Right renal pelvis (tissue), 4 donors: Measurements from ENCODE around the gene BICDL2. TPM values are rescaled to one million over a fixed set of nuclear protein-coding genes. Genes with fewer than 3 reads are reported as not detected.

Experiments
- DNase-seq, 4 donors: peaks; one replicate each; pipeline ENCODE4 v3.0.0-alpha.2; 2013; ENCODE audit warnings: low read depth in 4 of 4, low spot score in 3 of 4, missing footprints in 1 of 4
- polyA plus RNA-seq, 4 donors: library from polyadenylated mRNA; unstranded; fragments of 120-200 nt; gene quantifications; one replicate each; pipeline ENCODE4 v1.2.1, GENCODE V29; 2013; ENCODE audit not compliant: insufficient read length in 4 of 4

Gene BICDL2
- polyA plus RNA-seq, 4 donors: 1.2 to 3.8 (median 2.9) TPM

- DNase-seq: no peak
These were observed 13.3 kb upstream of the BICDL2 start for GRCh38 chr16:3049921-3050481.

GRCh38 chr16:3047387-3047720 is 10.6 kb upstream of the BICDL2 start:
- DNase-seq: no peak

- no peak for DNase-seq
These were observed 10.1 kb upstream of the BICDL2 start for GRCh38 chr16:3046641-3047386.

- DNase-seq: no peak
These were observed 9.3 kb upstream of the BICDL2 start, which contains the start of gene MMP25 for GRCh38 chr16:3045758-3046640. Gene MMP25 (plus strand): TSS chr16:3046561. CDS start chr16:3046918, 357 bp downstream.

GRCh38 chr16:3044708-3045107 is 8.0 kb upstream of the BICDL2 start:
- DNase-seq: no peak

- no peak for DNase-seq
These were observed 5.6 kb upstream of the BICDL2 start for GRCh38 chr16:3042376-3042775.

- DNase-seq: no peak
These were observed 2.2 kb upstream of the BICDL2 start for GRCh38 chr16:3038896-3039295.

- DNase-seq: no peak
These were observed 1.5 kb upstream of the BICDL2 start for GRCh38 chr16:3038256-3038655.

GRCh38 chr16:3035972-3036725 is 595 bp downstream of the BICDL2 start:
- DNase-seq: no peak

GRCh38 chr16:3035289-3035971 is 1.3 kb downstream of the BICDL2 start:
- DNase-seq: no peak

- no peak for DNase-seq
These were observed 4.1 kb downstream of the BICDL2 start for GRCh38 chr16:3032624-3033023.

GRCh38 chr16:3030222-3031212 is 6.2 kb downstream of the BICDL2 start:
- no peak for DNase-seq

- DNase-seq: no peak
These were observed 7.1 kb downstream of the BICDL2 start for GRCh38 chr16:3029491-3030221.

GRCh38 chr16:3028716-3029319 is 7.9 kb downstream of the BICDL2 start:
- no peak for DNase-seq

GRCh38 chr16:3027983-3028715 is 8.6 kb downstream of the BICDL2 start:
- peak in 3 of 4 donors; percentile 73 to 83 (median 79) for DNase-seq

GRCh38 chr16:3027489-3027795 is 9.3 kb downstream of the BICDL2 start:
- DNase-seq: no peak
